Breast epithelium (tissue), 3 donors: ENCODE measurements around the gene PSME3.
"Not testable (repeated sequence)": the region's sequence is repeated elsewhere in the genome, so short reads cannot be mapped to it uniquely, and the experiment has no call there.

Source experiments
- CTCF ChIP-seq, 3 donors: fragments of 450-650 bp; IDR thresholded peaks; one replicate each; pipeline ENCODE4 v1.5.1; 2016 to 2017; ENCODE audit warnings: antibody characterized with exemption in 3 of 3, mild to moderate bottlenecking in 3 of 3, moderate library complexity in 3 of 3
- POLR2A ChIP-seq: fragments of 450-650 bp; IDR thresholded peaks from one replicate; pipeline ENCODE4 v1.6.1; 2016; ENCODE audit warnings: antibody characterized with exemption, mild to moderate bottlenecking, moderate library complexity
- POLR2AphosphoS5 ChIP-seq, 3 donors: sonication (generic); formaldehyde crosslinking; IDR thresholded peaks; one replicate each; pipeline ENCODE4 v1.6.1; 2017; ENCODE audit warnings: antibody characterized with exemption in 3 of 3

- TF ChIP-seq CTCF (IDR thresholded peaks at IDR 0.05); POLR2A; POLR2AphosphoS5 (IDR thresholded peaks at IDR 0.05): not testable (repeated sequence)
These were observed 52.6 kb downstream of the PSME3 start for GRCh38 chr17:42885806-42886205.
